IMR-90 (cell line): Measurements from ENCODE around the gene KLHL17. TPM values are rescaled to one million over a fixed set of nuclear protein-coding genes. Genes with fewer than 3 reads are reported as not detected.

ENCODE experiments used
- ATAC-seq: fragments of 200-7000 bp; cut with Tn5 transposase; 2 replicates; pipeline ENCODE4 v1.9.1; 2020; ENCODE audit warnings: low read depth, mild to moderate bottlenecking, moderate library complexity
- BruUV-seq: library from RNA; stranded (reverse); fragments of 400-500 nt; replicated peaks from 2 replicates; lab custom pipeline; 2021; lab: Mats Ljungman, UMichigan
- CTCF ChIA-PET: fragments of 300-600 bp; formaldehyde crosslinking; extraction: SDS; loops from one replicate; lab custom pipeline; 2021; ENCODE audit warnings: antibody characterized with exemption; lab: Yijun Ruan, JAX
- POLR2A ChIA-PET: fragments of 300-600 bp; sonication (Branson Sonifier 250); formaldehyde crosslinking; loops from one replicate; lab custom pipeline; 2022; ENCODE audit warnings: antibody characterized with exemption; ENCODE audit not compliant: unreplicated experiment; lab: Charles Lee
- DNase-seq: peaks from one replicate; pipeline ENCODE4 v3.0.0; 2013
- H2AFZ ChIP-seq: replicated peaks from 2 replicates; pipeline ENCODE3; 2013; ENCODE audit warnings: low read length, mild to moderate bottlenecking; ENCODE audit not compliant: poor library complexity
- H2AK5ac ChIP-seq: 2 replicates; pipeline ENCODE4 v1.6.1; 2013; ENCODE audit warnings: low read depth, low read length, inconsistent platforms
- H2AK9ac ChIP-seq: replicated peaks from 2 replicates; pipeline ENCODE3; 2013; ENCODE audit warnings: mild to moderate bottlenecking, low read depth, low read length, moderate library complexity; ENCODE audit not compliant: poor library complexity
- H2BK120ac ChIP-seq: 2 replicates; pipeline ENCODE4 v1.6.1; 2013; ENCODE audit warnings: low read depth, low read length, inconsistent platforms
- H2BK15ac ChIP-seq: 3 replicates; pipeline ENCODE4 v1.6.1; 2013; ENCODE audit warnings: low read depth, low read length, inconsistent platforms
- H2BK20ac ChIP-seq: 2 replicates; pipeline ENCODE4 v1.6.1; 2013; ENCODE audit warnings: low read depth, mild to moderate bottlenecking, inconsistent platforms, low read length, moderate library complexity
- H2BK5ac ChIP-seq: 2 replicates; pipeline ENCODE4 v1.6.1; 2013; ENCODE audit warnings: mild to moderate bottlenecking, low read depth, low read length, inconsistent platforms; ENCODE audit not compliant: poor library complexity, severe bottlenecking
- H3K14ac ChIP-seq: replicated peaks from 2 replicates; pipeline ENCODE4 v1.6.1; 2013; ENCODE audit warnings: low read depth, low read length, inconsistent platforms
- H3K18ac ChIP-seq: 2 replicates; pipeline ENCODE4 v1.6.1; 2013; ENCODE audit warnings: low read depth, low read length, control low read depth
- H3K23ac ChIP-seq: 2 replicates; pipeline ENCODE4 v1.6.1; 2013; ENCODE audit warnings: low read depth, low read length, inconsistent platforms
- H3K27ac ChIP-seq: 2 replicates; pipeline ENCODE4 v1.5.1; 2013; ENCODE audit warnings: mild to moderate bottlenecking, control low read depth, low read length; ENCODE audit not compliant: insufficient read depth
- H3K27me3 ChIP-seq: 2 replicates; pipeline ENCODE4 v1.6.1; 2013; ENCODE audit warnings: low read length; ENCODE audit not compliant: control insufficient read depth, insufficient read depth
- H3K36me3 ChIP-seq: 2 replicates; pipeline ENCODE4 v1.6.1; 2013; ENCODE audit warnings: low read length, mixed read lengths; ENCODE audit not compliant: control insufficient read depth, insufficient read depth
- H3K4ac ChIP-seq: 2 replicates; pipeline ENCODE4 v1.6.1; 2013; ENCODE audit warnings: low read depth, low read length, inconsistent platforms
- H3K4me1 ChIP-seq: 2 replicates; pipeline ENCODE4 v1.6.1; 2013; ENCODE audit warnings: low read length, mixed read lengths; ENCODE audit not compliant: control insufficient read depth, insufficient read depth
- H3K4me2 ChIP-seq: 2 replicates; pipeline ENCODE4 v1.6.1; 2013; ENCODE audit warnings: low read depth, mild to moderate bottlenecking, control low read depth, low read length, moderate library complexity
- H3K4me3 ChIP-seq: 2 replicates; pipeline ENCODE4 v1.5.1; 2013; ENCODE audit warnings: low read depth, mild to moderate bottlenecking, control low read depth, low read length, moderate library complexity; ENCODE audit not compliant: insufficient read depth
- H3K56ac ChIP-seq: 2 replicates; pipeline ENCODE4 v1.6.1; 2013; ENCODE audit warnings: low read length, inconsistent platforms; ENCODE audit not compliant: insufficient read depth; ENCODE audit errors: extremely low read depth
- H3K79me1 ChIP-seq, 2 experiments: 2 replicates each; pipeline ENCODE4 v1.6.1; 2013; ENCODE audit warnings: low read length in 2 of 2, inconsistent platforms in 1 of 2, low read depth in 1 of 2
- H3K9ac ChIP-seq: 2 replicates; pipeline ENCODE4 v1.6.1; 2013; ENCODE audit warnings: low read depth, low read length, control low read depth
- H3K9me1 ChIP-seq: 2 replicates; pipeline ENCODE4 v1.6.1; 2013; ENCODE audit warnings: low read length, inconsistent platforms; ENCODE audit not compliant: insufficient read depth
- H3K9me3 ChIP-seq: 2 replicates; pipeline ENCODE4 v1.6.1; 2013; ENCODE audit warnings: low read length; ENCODE audit not compliant: control insufficient read depth, insufficient read depth
- H4K20me1 ChIP-seq: 2 replicates; pipeline ENCODE4 v1.6.1; 2013; ENCODE audit warnings: low read length, inconsistent platforms; ENCODE audit not compliant: insufficient read depth
- H4K5ac ChIP-seq: 2 replicates; pipeline ENCODE4 v1.6.1; 2013; ENCODE audit warnings: mild to moderate bottlenecking, low read depth, low read length, control low read depth
- H4K8ac ChIP-seq, 2 experiments: 2 replicates each; pipeline ENCODE4 v1.6.1; 2013; ENCODE audit warnings: low read depth in 2 of 2, low read length in 2 of 2, control low read depth in 1 of 2, inconsistent platforms in 1 of 2
- H4K91ac ChIP-seq: 2 replicates; pipeline ENCODE4 v1.6.1; 2013; ENCODE audit warnings: low read depth, low read length, inconsistent platforms; ENCODE audit not compliant: insufficient read depth
- POLR2A ChIP-seq: IDR thresholded peaks from 2 replicates; pipeline ENCODE4 v1.6.1; 2012; ENCODE audit warnings: mild to moderate bottlenecking, low read depth, low read length
- RAD21 ChIP-seq: IDR thresholded peaks from 2 replicates; pipeline ENCODE4 v1.6.1; 2012; ENCODE audit warnings: low read length, improper control_type of control experiment
- WGBS, 2 experiments: methylation state at CpG; one replicate each; pipeline versions ENCODE4 v1.1.5 to v1.1.7; 2013; ENCODE audit warnings: missing lambda C conversion rate in 2 of 2; ENCODE audit not compliant: insufficient read length in 1 of 2; ENCODE audit errors: extremely low coverage in 2 of 2; 5-methylcytosine and 5-hydroxymethylcytosine counted together
- dilution Hi-C: fragments of 300-500 bp; cut with HindIII; formaldehyde crosslinking; loops from one replicate; pipeline ENCODE4 v1.14.3; 2018; ENCODE audit warnings: low sequenced_read_pairs; ENCODE audit not compliant: unreplicated experiment
- in situ Hi-C: fragments of 300-500 bp; cut with MboI; formaldehyde crosslinking; loops from 3 replicates; pipeline ENCODE4 v1.14.3; 2019; ENCODE audit warnings: low sequenced_read_pairs, inconsistent platforms, mixed read lengths
- intact Hi-C: fragments of 100-400 bp; cut with micrococcal nuclease; formaldehyde crosslinking; loops from 2 replicates; pipeline ENCODE4 v1.10.0; 2022
- polyA plus RNA-seq, 3 experiments: library from polyadenylated mRNA; depleted of rRNA; stranded (reverse); fragments of >200 nt; gene quantifications; 2 replicates each; pipeline ENCODE4 v1.2.3, GENCODE V29; 2012; ENCODE audit warnings: low replicate concordance in 1 of 3
- total RNA-seq: library from RNA; depleted of rRNA; stranded (reverse); fragments of >200 nt; gene quantifications from 2 replicates; pipeline ENCODE4 v1.2.3, GENCODE V29; 2012
- TF ChIP-seq, protein P1 (sequence below): fragments of 150-350 bp; IDR thresholded peaks from 2 replicates; pipeline ENCODE4 v1.6.1; 2017; ENCODE audit warnings: mild to moderate bottlenecking, antibody characterized with exemption, low read length, low read depth

KLHL17 gene
- total and polyA plus RNA-seq, 2 of the 4 experiments (the other 2 are of a cell fraction) = 3.4 to 41.0 TPM

DNA sequence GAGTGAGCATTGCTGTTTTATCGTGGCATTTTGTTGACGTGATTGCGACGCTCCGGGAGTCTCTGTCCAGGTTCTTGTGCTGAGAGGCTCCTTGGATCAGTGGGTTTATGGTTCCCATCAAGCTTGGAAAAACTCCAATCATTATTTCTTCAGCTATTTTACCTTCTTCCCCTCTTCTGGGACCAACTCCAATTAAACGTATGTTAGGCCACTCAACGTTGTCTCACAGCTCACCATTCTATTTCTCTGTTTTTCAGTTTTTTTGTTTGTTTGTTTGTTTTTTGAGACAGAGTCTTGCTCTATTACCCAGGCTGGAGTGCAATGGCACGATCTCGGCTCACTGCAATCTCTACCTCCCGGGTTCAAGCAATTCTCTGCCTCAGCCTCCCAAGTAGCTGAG is 31.5 kb downstream of the KLHL17 start:
- Histone ChIP-seq H3K79me1 (peaks cover 0 to under 1% of the 10 kb centered on the region in 2 experiments; a peak in 1 of 4 replicates), H4K91ac (no peak overlapping the region), H3K18ac (no peak overlapping the region), H3K27me3 (no peaks in the 10 kb centered on the region), H3K9me1 (no peaks in the 10 kb centered on the region), H4K20me1 (peaks cover 4% of the 10 kb centered on the region; the same call in 1 of the 2 replicates), H2BK20ac (no peak overlapping the region), H3K9me3 (peaks cover 10% of the 10 kb centered on the region), H3K36me3 (no peaks in the 10 kb centered on the region), H3K4me3 (no peak overlapping the region), H4K5ac (no peak overlapping the region), H3K4me1 (no peaks in the 10 kb centered on the region; the same call in 1 of the 2 replicates), H3K56ac (no peak overlapping the region), H3K27ac (no peak overlapping the region), H3K4ac (no peak overlapping the region), H3K14ac (no peak overlapping the region), H3K23ac (no peak overlapping the region), H3K4me2 (no peak overlapping the region), H2AK5ac (no peak overlapping the region), H2BK15ac (no peak overlapping the region), H2BK120ac (no peak overlapping the region), H2AFZ (no peak overlapping the region), H2BK5ac (no peak overlapping the region), H4K8ac (no peak overlapping the region), H2AK9ac (no peak overlapping the region), H3K9ac (no peak overlapping the region)
- dilution Hi-C loops = no loop called here
- in situ Hi-C loops = no loop called here
- BruUV-seq = no TSS peak
- ChIA-PET CTCF (interaction anchor here (1.2 kb wide), 1 partner anchor 27 kb away, joined by 3 read pairs; no protein-coding TSS in a partner anchor), POLR2A (no interaction called here)
- intact Hi-C loops = no loop called here
- DNase-seq (no peak), ATAC-seq (no peak)
- WGBS, 2 experiments = no CpG with 5 or more reads among the region's 10 CpGs
- TF ChIP-seq, protein P1, sequence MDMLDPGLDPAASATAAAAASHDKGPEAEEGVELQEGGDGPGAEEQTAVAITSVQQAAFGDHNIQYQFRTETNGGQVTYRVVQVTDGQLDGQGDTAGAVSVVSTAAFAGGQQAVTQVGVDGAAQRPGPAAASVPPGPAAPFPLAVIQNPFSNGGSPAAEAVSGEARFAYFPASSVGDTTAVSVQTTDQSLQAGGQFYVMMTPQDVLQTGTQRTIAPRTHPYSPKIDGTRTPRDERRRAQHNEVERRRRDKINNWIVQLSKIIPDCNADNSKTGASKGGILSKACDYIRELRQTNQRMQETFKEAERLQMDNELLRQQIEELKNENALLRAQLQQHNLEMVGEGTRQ = no peak
- TF ChIP-seq POLR2A (peak; percentile 29; the same call in 1 of the 2 replicates), RAD21 (no peak)
